PC-3 (cell line): ENCODE measurements around the gene BNIP3.
"Not testable (repeated sequence)": the region's sequence is repeated elsewhere in the genome, so short reads cannot be mapped to it uniquely, and the experiment has no call there.

Experiments used
- EZH2phosphoT487 ChIP-seq: fragments of 300-600 bp; sonication (generic); IDR thresholded peaks from 2 replicates; pipeline ENCODE4 v1.6.1; 2018; ENCODE audit warnings: mild to moderate bottlenecking, antibody characterized with exemption, low read length, borderline replicate concordance
- TF ChIP-seq, protein P1 (sequence below): fragments of 300-600 bp; sonication (generic); conservative IDR thresholded peaks from 2 replicates; pipeline ENCODE4 v1.5.1; 2017; ENCODE audit warnings: antibody characterized with exemption, low read depth, mild to moderate bottlenecking, low read length

DNA sequence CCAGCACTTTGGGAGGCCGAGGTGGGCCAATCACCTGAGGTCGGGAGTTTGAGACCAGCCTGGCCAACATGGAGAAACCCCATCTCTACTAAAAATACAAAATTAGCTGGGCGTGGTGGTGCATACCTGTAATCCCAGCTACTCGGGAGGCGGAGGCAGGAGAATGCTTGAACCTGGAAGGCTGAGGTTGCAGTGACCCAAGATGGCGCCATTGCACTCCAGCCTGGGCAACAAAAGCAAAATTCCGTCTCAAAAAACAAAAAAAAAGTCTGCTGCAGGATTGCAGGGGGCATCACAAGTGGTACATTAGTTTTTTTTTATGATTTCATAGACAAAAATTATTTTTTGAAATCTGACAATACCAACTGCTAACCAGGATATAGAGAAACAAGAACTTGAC, 5.1 kb upstream of the BNIP3 start:
- TF ChIP-seq, protein P1, sequence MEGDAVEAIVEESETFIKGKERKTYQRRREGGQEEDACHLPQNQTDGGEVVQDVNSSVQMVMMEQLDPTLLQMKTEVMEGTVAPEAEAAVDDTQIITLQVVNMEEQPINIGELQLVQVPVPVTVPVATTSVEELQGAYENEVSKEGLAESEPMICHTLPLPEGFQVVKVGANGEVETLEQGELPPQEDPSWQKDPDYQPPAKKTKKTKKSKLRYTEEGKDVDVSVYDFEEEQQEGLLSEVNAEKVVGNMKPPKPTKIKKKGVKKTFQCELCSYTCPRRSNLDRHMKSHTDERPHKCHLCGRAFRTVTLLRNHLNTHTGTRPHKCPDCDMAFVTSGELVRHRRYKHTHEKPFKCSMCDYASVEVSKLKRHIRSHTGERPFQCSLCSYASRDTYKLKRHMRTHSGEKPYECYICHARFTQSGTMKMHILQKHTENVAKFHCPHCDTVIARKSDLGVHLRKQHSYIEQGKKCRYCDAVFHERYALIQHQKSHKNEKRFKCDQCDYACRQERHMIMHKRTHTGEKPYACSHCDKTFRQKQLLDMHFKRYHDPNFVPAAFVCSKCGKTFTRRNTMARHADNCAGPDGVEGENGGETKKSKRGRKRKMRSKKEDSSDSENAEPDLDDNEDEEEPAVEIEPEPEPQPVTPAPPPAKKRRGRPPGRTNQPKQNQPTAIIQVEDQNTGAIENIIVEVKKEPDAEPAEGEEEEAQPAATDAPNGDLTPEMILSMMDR, result not testable (repeated sequence)
- TF ChIP-seq EZH2phosphoT487, result not testable (repeated sequence)
